ENCODE results near the gene GGA3.
A peak's percentile ranks its signal among the peaks of the same experiment; 100 is the strongest.
"Not testable (repeated sequence)": the region's sequence is repeated elsewhere in the genome, so short reads cannot be mapped to it uniquely, and the experiment has no call there.

Gene GGA3

DNA sequence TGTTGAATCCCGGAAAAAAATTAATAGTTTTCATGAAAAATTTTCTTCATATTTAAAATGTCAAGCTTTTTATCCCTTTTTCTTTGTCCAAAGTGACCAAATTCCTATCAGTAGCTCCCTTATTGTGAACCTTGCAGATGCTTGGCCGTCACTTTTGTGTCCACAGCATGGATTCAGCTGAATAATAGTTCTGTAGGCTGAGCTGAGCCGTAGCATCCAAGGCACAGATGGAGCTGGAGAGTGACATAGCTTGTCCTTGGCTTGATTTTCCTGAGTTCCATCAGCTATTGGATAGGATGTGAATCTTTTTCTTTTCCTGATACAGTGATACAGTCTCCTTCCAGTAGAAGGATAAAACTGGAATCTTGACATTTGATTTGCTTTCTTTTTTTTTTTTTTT, 52.3 kb downstream of the GGA3 start:
- DNase-seq = no peak

GRCh38 chr17:75208161-75208560, 53.2 kb downstream of the GGA3 start:
- DNase-seq = no peak

DNA sequence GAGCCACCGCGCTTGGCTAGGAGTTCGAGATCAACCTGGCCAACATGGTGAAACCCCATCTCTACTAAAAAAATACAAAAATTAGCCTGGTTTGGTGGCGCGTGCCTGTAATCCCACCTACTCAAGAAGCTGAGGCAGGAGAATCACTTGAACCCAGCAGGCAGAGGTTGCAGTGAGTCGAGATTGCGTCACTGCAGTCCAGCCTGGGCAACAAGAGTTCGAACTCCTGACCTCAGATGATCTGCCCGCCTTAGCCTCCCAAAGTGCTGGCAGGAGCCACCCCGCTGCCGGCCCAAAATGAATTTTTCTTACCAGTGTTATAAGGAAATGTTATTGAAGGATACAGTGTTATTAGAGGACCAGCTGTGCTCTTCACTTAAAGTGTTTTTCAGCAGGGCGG, 53.6 kb downstream of the GGA3 start:
- no peak for DNase-seq

GRCh38 chr17:75207050-75207407, 54.4 kb downstream of the GGA3 start:
- DNase-seq = not testable (repeated sequence)

GRCh38 chr17:75205793-75206163, 55.6 kb downstream of the GGA3 start:
- DNase-seq = no peak

DNA sequence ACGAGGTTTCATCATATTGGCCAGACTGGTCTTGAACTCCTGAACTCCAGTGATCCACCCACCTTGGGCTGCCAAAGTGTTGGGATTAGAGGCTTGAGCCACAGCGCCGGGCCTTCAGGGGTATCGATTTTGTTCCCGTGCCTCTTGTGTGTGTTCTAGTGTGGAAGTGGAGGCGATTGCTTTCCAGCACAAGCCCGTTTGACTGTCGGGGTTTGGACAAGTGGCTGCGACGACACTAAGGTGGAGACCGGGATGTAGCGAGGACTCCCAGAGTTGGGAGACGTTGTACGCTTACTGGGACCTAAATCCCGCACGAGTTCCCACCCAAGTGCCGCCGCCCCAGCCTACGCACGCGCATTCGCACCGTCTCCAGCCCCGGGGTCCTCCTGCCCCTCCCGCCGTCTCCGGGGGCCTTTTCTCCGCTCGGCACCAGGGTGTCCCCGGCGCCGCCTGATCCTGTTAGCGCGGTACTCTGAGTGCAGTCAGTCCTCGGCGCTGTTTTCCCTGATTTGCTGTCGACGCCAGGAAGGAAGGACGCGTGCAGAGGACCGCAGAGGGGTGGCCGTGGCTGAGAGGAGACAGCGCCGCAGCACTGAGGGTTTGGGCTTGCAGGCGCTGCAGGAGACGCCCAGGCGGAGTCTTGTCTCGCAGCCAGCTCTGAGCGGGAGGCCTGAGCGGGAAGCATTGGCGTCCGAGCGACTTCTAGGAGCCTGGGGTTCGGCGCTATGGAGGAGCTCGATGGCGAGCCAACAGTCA, 56.2 kb downstream of the GGA3 start, which contains the start of gene NUP85:
Gene NUP85, plus strand, starts transcription at position 643 of the 756 bp plus-strand sequence. Its CDS starts 83 bp downstream, at position 726.
- DNase-seq = peak; percentile 95 to 98 (median 96)

GRCh38 chr17:75199886-75200618, 61.4 kb downstream of the GGA3 start:
- DNase-seq = no peak

- no peak for DNase-seq
These were observed 66.5 kb downstream of the GGA3 start for GRCh38 chr17:75194879-75195278.

DNA sequence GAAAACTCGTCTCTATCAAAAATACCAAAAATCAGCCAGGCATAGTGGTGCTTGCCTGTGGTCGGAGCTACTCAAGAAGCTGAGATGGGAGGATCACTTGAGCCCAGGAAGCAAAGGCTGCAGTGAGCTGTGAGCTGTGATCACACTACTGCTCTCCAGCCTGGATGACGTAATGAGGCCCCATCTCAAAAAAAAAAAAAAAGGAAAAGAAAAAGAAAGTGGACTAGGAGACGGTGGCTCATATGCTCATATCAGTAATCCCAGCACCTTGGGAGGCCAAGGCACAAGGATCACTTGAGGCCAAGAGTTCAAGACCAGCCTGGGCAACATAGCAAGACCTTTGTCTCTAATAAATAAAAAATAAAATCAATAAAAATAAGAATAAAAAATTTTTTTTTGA, 69.8 kb downstream of the GGA3 start:
- DNase-seq = peak in 3 of 4 experiments; percentile 38 to 56 (median 46)

GRCh38 chr17:75188614-75189013, 72.8 kb downstream of the GGA3 start:
- DNase-seq = no peak

Measured in suppressor macrophage (primary cell).